ENCODE data around the gene FAM20B.

- no peak for TF ChIP-seq TOPORS (CRISPR knock-in tag; IDR thresholded peaks at IDR 0.05)
- TF ChIP-seq HNRNPL (IDR thresholded peaks at IDR 0.05; ENCODE audit: low read depth, low read length): no peak
- TF ChIP-seq CTCF (CRISPR knock-in tag; IDR thresholded peaks at IDR 0.05): no peak
- TF ChIP-seq POLR2A (IDR thresholded peaks at IDR 0.05; ENCODE audit: insufficient read depth in 1 of 2, low read depth in 2 of 2, low read length in 2 of 2): no peak
- no peak for TF ChIP-seq EP300 (IDR thresholded peaks at IDR 0.05; ENCODE audit: low read depth in 2 of 2, low read length in 2 of 2)
- no peak for TF ChIP-seq EP300 (CRISPR knock-in tag; IDR thresholded peaks at IDR 0.05; ENCODE audit: borderline replicate concordance)
- TF ChIP-seq, protein P1, sequence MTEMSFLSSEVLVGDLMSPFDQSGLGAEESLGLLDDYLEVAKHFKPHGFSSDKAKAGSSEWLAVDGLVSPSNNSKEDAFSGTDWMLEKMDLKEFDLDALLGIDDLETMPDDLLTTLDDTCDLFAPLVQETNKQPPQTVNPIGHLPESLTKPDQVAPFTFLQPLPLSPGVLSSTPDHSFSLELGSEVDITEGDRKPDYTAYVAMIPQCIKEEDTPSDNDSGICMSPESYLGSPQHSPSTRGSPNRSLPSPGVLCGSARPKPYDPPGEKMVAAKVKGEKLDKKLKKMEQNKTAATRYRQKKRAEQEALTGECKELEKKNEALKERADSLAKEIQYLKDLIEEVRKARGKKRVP (CRISPR knock-in tag; IDR thresholded peaks at IDR 0.05): no peak
- no peak for TF ChIP-seq SP4 (CRISPR knock-in tag; IDR thresholded peaks at IDR 0.05)
- TF ChIP-seq ZNF274 (CRISPR knock-in tag; IDR thresholded peaks at IDR 0.05): no peak
- TF ChIP-seq DPF2 (CRISPR knock-in tag; IDR thresholded peaks at IDR 0.05; ENCODE audit: borderline replicate concordance, low read depth): no peak
These were observed 78.3 kb downstream of the FAM20B start for GRCh38 chr1:179103999-179104398.
